Dendritic cell treated with granulocyte-macrophage colony-stimulating factor and Interleukin-4, amounts not matched to agents 40 ng/mL and 50 ng/mL, for 4 days (primary cell): ENCODE results near the gene GPX4.

ENCODE experiments used
- H3K27ac Mint-ChIP-seq: one replicate; pipeline ENCODE4 v1.8.0; 2022; ENCODE audit warnings: mild to moderate bottlenecking, mixed read lengths
- H3K27me3 Mint-ChIP-seq: one replicate; pipeline ENCODE4 v1.8.0; 2022; ENCODE audit warnings: mild to moderate bottlenecking, mixed read lengths
- H3K36me3 Mint-ChIP-seq: one replicate; pipeline ENCODE4 v1.8.0; 2022; ENCODE audit warnings: low read depth, mixed read lengths
- H3K4me1 Mint-ChIP-seq: one replicate; pipeline ENCODE4 v1.8.0; 2022; ENCODE audit warnings: low read depth, mixed read lengths
- H3K4me3 Mint-ChIP-seq: one replicate; pipeline ENCODE4 v1.8.0; 2022; ENCODE audit warnings: mild to moderate bottlenecking, moderate library complexity, mixed read lengths
- H3K9me3 Mint-ChIP-seq: one replicate; pipeline ENCODE4 v1.8.0; 2022; ENCODE audit warnings: mixed read lengths
- intact Hi-C: fragments of 100-400 bp; cut with micrococcal nuclease; formaldehyde crosslinking; loops from one replicate; pipeline ENCODE4 v1.15.0; 2022

Gene GPX4

DNA sequence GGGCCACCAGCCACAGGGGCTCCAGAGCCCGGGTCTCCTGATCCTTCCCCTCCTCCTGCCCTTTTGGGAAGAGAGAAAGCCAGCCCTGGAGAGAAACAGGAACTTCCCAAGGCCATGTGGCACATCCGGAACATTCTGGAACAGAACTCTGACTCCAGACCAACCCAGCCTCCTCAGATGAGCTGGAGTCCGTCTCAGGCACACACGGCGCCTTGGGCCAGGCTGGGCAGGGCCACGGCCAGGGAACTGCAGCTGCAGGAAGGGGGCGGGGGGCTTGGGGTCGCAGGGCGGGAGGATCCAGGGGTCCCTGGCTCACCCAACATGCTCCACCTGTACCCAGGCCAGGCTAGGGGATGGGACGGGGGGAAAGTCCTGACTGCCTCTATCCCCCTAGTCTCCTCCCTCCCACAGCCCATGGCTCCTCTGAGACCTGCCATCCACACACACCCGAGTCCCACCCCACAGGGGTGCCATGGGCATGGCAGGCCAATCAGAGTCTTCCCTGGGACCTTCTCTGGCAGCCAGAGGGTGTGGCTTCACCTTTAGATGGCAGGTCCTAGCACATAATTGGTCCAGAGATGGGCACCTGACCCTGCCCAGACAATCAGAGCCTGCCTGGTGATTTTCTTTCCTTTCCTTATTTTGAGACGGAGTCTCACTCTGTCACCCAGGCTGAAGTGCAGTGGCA is 47.4 kb downstream of the GPX4 start:
- no peaks in the 10 kb centered on the region for H3K9me3 Mint-ChIP-seq
- no peak overlapping the region for H3K4me3 Mint-ChIP-seq
- intact Hi-C loops = no loop called here
- peaks cover 64% of the 10 kb centered on the region for H3K4me1 Mint-ChIP-seq
- peak overlapping the region; percentile 79 for H3K27ac Mint-ChIP-seq
- no peaks in the 10 kb centered on the region for H3K27me3 Mint-ChIP-seq
- peaks cover 81% of the 10 kb centered on the region for H3K36me3 Mint-ChIP-seq

DNA sequence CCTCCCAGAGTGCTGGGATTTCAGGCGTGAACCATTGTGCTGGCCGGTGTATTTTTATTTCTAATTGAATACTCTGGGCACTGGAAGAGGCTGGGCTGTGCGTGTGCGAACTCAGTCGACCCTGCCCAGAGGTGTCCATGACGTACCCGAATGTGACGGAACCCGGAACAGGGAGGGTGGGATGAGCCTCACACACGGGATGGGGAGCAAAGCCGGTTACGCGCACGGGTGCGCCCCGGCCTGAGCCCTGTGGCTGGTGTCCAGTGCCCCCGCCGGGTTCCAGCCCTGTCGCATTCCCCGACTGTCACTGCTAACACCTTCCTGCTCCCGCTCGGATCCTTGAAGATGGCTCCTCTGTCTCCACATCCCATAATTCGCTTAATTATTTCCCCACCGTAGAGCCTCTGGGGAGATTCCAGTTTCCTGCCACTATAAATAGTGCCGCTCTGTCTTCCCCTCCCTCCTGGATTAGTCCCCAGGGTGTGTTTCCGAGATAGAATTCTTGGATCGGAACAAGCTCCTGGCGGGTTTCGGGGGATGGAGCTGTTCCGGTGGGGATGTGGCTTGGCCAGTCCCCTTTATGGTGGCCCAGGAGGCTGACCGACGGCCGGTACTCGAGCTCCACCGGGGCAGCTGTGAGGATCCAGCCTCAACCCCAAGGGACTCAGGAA is 48.3 kb downstream of the GPX4 start:
- peaks cover 81% of the 10 kb centered on the region for H3K36me3 Mint-ChIP-seq
- H3K9me3 Mint-ChIP-seq = no peaks in the 10 kb centered on the region
- H3K27me3 Mint-ChIP-seq = no peaks in the 10 kb centered on the region
- intact Hi-C loops = no loop called here
- no peak overlapping the region for H3K4me3 Mint-ChIP-seq
- H3K27ac Mint-ChIP-seq = peak overlapping the region; percentile 79
- H3K4me1 Mint-ChIP-seq = peaks cover 71% of the 10 kb centered on the region

- no peaks in the 10 kb centered on the region for H3K9me3 Mint-ChIP-seq
- peaks cover 73% of the 10 kb centered on the region for H3K4me1 Mint-ChIP-seq
- peak overlapping the region; percentile 75 for H3K4me3 Mint-ChIP-seq
- no peaks in the 10 kb centered on the region for H3K27me3 Mint-ChIP-seq
- intact Hi-C loops = no loop called here
- H3K27ac Mint-ChIP-seq = peak overlapping the region; percentile 86
- peaks cover 86% of the 10 kb centered on the region for H3K36me3 Mint-ChIP-seq
Measured at GRCh38 chr19:1153891-1154730, 50.3 kb downstream of the GPX4 start.

DNA sequence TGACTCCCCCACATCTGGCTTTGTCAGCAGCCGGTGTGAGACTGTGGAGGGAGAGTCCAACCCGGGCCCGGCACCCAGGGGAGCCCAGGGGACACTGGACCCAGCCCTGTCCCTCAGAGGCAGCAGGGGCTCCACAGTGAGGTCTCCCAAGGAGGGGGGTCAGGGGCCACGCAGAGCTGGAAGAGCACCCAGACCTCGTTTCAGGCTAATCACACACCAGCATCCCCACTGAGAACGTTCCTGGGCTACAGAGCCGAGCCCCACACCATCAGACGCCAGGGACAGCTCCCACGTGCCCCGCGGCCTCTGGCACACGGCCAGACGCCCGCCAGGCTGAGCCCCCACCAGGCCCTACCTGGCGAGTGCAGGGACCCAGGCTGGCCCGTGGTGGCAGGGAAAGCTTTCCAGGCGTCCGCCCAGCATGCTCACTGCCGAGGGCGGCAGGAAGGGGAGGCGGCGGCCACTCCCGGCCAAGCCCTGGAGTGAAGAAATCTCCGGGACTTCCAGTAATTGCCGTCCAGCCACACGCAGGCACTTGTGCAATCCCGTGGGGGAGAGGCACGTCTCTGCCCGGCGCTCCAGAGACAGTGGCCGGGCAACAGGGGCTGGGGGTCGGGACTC is 51.0 kb downstream of the GPX4 start:
- peak overlapping the region; percentile 75 for H3K4me3 Mint-ChIP-seq
- no peaks in the 10 kb centered on the region for H3K27me3 Mint-ChIP-seq
- no peaks in the 10 kb centered on the region for H3K9me3 Mint-ChIP-seq
- peaks cover 83% of the 10 kb centered on the region for H3K36me3 Mint-ChIP-seq
- peaks cover 67% of the 10 kb centered on the region for H3K4me1 Mint-ChIP-seq
- intact Hi-C loops = no loop called here
- H3K27ac Mint-ChIP-seq = peak overlapping the region; percentile 86

DNA sequence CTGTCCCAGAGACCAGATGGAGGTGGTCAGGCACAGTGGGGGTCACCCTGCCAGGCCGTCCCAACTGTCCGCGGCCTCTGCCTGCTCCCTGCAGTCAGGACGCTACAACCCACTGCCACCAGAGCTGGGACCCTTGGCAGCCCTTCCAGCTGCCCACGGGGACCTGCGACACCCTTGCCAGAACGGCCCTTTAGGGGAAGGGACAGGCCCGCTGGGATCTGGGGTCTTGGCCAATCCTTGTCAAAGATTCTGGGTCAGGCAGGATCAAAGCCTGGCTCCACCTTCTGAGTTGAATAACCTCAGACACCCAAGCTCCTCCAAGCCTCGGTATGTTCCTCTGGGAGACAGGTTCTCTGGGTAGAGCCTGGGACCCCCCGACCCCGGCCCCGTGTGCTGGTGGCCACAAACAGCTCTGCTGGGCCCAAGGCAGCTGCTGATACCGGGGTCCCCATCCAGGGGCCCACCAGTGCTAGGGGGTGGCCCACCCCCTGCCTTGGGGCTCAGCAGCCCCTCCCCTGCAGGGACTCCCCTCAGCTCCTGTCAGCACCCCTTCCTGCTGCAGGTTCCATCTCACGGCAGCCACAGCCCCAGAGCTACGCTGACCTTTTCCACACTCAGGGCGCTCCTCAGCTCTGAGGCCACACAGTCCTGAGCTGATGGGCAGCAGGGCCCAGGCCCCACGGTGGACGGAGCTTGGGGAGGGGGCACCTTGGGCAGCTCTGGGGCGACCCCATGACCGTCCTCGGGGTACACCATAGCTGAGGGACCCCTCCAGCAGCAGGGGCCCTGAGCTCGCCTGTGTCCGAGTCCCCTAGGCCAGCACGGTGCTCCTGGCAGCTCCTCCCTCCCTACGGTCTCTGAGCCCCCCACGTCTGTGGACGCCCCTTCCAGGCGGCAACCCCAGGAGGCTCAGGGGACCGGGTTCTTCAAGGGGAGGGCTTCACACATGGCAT is 51.8 kb downstream of the GPX4 start:
- Mint-ChIP-seq H3K27me3 (no peaks in the 10 kb centered on the region), H3K9me3 (no peaks in the 10 kb centered on the region), H3K4me3 (peak overlapping the region; percentile 75), H3K27ac (peak overlapping the region; percentile 86), H3K4me1 (peaks cover 69% of the 10 kb centered on the region), H3K36me3 (peaks cover 83% of the 10 kb centered on the region)
- intact Hi-C loops = no loop called here
